Testis (tissue), 3 donors: ENCODE results near the gene SOBP. TPM values are rescaled to one million over a fixed set of nuclear protein-coding genes. Genes with fewer than 3 reads are reported as not detected.

ENCODE experiments used
- DNase-seq: peaks from one replicate; pipeline ENCODE4 v3.0.0-alpha.2; 2019
- H3K27ac ChIP-seq, 2 donors: fragments of 200-600 bp; sonication (generic); one replicate each; pipeline ENCODE4 v1.5.1; 2019
- H3K27me3 ChIP-seq: fragments of 200-600 bp; sonication (generic); one replicate; pipeline ENCODE4 v1.5.1; 2019
- H3K36me3 ChIP-seq: fragments of 200-600 bp; sonication (generic); one replicate; pipeline ENCODE4 v1.5.1; 2017; ENCODE audit warnings: low read depth; ENCODE audit errors: missing control alignments
- H3K4me1 ChIP-seq: fragments of 200-600 bp; sonication (generic); one replicate; pipeline ENCODE4 v1.5.1; 2019
- H3K4me3 ChIP-seq, 2 donors: fragments of 200-600 bp; sonication (generic); one replicate each; pipeline ENCODE4 v1.5.1; 2017 to 2019
- H3K9me3 ChIP-seq: fragments of 200-600 bp; sonication (generic); one replicate; pipeline ENCODE4 v1.5.1; 2017
- POLR2A ChIP-seq: fragments of 450-650 bp; IDR thresholded peaks from one replicate; pipeline ENCODE4 v1.6.1; 2017; ENCODE audit warnings: antibody characterized with exemption, mild to moderate bottlenecking, moderate library complexity
- WGBS, 2 donors: methylation state at CpG; one replicate each; pipeline ENCODE4 v1.1.5; 2018; 5-methylcytosine and 5-hydroxymethylcytosine counted together
- intact Hi-C: fragments of 100-400 bp; cut with DNase I; formaldehyde crosslinking; loops from one replicate; pipeline ENCODE4 v1.15.1; 2023; ENCODE audit warnings: low total_unique reads
- polyA plus RNA-seq: library from polyadenylated mRNA; stranded (reverse); fragments of 350-450 nt; fragmentation: Illumina TruSeq; extraction: RNeasy Lipid Tissue Mini Kit (QIAGEN cat#74804); gene quantifications from one replicate; pipeline ENCODE4 v1.2.3, GENCODE V29; 2014; ENCODE audit warnings: low read depth, low replicate concordance; ENCODE audit not compliant: insufficient read depth
- total RNA-seq, 2 donors: library from RNA; depleted of rRNA; stranded (reverse); fragments of >200 nt; gene quantifications; one replicate each; pipeline ENCODE4 v1.2.3, GENCODE V29; 2016
- TF ChIP-seq, protein P1 (sequence below), 3 experiments: fragments of 450-650 bp in 2 of 3; fragments of 200-600 bp in 1 of 3; sonication (generic) in 1 of 3; IDR thresholded peaks; one replicate each; pipeline ENCODE4 v1.5.1; 2016 to 2019; ENCODE audit warnings: antibody characterized with exemption in 3 of 3, mild to moderate bottlenecking in 2 of 3, moderate library complexity in 1 of 3

Gene SOBP
- total and polyA plus RNA-seq, 3 donors from 2014 or later, result 13.9 to 27.2 (median 17.2) TPM

DNA sequence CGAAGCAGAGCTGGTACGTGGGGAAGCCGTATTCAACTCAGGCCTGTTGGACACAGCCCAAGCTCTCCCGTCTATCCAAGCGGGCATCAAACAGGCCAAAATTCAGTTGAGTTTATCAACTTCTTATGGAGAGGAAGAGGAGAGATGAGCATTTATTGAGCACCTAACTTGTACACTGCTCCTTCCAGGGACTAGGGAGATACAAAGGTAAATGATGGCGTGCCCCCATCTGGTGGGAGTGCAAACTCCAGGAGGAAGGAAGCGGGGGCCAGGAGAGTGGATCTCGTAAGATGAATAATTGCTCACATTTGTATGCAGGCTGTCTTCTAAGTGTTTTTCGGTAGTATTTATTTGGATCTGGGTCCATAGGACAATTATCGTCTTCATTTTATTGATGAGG, 146.6 kb downstream of the SOBP start:
- no peaks in the 10 kb centered on the region for H3K36me3 ChIP-seq
- H3K4me3 ChIP-seq, result no peak overlapping the region
- H3K9me3 ChIP-seq, result no peaks in the 10 kb centered on the region
- intact Hi-C loops, result no loop called here
- H3K4me1 ChIP-seq, result no peaks in the 10 kb centered on the region
- no peaks in the 10 kb centered on the region for H3K27me3 ChIP-seq
- TF ChIP-seq POLR2A, result no peak
- TF ChIP-seq, protein P1, sequence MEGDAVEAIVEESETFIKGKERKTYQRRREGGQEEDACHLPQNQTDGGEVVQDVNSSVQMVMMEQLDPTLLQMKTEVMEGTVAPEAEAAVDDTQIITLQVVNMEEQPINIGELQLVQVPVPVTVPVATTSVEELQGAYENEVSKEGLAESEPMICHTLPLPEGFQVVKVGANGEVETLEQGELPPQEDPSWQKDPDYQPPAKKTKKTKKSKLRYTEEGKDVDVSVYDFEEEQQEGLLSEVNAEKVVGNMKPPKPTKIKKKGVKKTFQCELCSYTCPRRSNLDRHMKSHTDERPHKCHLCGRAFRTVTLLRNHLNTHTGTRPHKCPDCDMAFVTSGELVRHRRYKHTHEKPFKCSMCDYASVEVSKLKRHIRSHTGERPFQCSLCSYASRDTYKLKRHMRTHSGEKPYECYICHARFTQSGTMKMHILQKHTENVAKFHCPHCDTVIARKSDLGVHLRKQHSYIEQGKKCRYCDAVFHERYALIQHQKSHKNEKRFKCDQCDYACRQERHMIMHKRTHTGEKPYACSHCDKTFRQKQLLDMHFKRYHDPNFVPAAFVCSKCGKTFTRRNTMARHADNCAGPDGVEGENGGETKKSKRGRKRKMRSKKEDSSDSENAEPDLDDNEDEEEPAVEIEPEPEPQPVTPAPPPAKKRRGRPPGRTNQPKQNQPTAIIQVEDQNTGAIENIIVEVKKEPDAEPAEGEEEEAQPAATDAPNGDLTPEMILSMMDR (IDR thresholded peaks at IDR 0.05), result no peak
- DNase-seq, result no peak
- no peak overlapping the region for H3K27ac ChIP-seq
- 90 to 97% methylated on average over 10 of the region's 10 CpGs for WGBS, 2 donors

DNA sequence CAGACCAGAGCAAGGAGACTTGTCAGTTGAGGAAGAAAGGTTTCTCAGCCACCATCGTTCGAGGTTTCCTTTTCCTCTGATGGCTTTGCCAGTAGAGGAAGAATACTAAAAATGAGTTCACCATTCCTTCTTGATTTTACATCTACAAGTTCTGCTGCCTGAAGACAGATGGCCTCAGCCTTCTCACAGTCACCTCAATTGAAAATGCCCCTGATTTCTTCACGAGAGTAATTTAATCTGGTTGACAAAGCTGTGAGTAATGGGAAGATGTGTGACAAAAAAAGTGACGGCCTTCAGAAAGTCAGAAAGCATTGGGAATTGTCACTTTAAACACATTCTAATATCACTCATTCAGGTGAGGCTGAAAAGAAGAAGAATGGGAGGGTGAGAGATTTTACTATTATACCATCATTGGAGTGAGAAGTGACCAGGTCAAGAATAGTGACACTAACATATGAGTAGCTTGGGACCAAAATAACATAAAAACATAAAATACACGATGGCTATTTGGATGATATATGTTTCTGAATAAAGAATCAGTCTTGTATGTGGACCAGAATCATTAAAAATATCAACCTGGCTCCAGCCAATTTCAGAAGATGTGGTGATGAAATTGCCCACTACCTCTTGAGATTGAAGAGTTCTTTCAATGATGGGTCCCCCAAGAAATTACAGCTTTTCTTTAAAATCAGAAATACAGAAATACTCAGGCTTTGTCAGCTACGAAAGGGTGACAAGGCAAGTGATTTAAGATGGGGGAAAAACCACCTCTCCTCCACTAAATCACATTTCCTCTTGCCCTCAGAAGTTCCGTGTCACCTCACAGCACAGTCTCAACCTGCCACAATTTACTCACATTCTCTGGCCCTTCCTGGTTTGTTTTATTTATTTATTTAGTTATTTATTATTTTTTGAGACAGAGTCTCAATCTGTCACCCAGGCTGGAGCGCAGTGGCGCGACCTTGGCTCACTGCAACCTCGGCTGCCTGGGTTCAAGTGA, 147.7 kb downstream of the SOBP start:
- no peak overlapping the region for H3K27ac ChIP-seq
- no peaks in the 10 kb centered on the region for H3K36me3 ChIP-seq
- intact Hi-C loops, result no loop called here
- H3K27me3 ChIP-seq, result no peaks in the 10 kb centered on the region
- no peak overlapping the region for H3K4me3 ChIP-seq
- no peak for TF ChIP-seq POLR2A
- TF ChIP-seq, protein P1 (IDR thresholded peaks at IDR 0.05), result no peak
- H3K9me3 ChIP-seq, result no peaks in the 10 kb centered on the region
- 90 to 92% methylated on average over 11 of the region's 11 CpGs for WGBS, 2 donors
- no peak for DNase-seq
- no peaks in the 10 kb centered on the region for H3K4me1 ChIP-seq

DNA sequence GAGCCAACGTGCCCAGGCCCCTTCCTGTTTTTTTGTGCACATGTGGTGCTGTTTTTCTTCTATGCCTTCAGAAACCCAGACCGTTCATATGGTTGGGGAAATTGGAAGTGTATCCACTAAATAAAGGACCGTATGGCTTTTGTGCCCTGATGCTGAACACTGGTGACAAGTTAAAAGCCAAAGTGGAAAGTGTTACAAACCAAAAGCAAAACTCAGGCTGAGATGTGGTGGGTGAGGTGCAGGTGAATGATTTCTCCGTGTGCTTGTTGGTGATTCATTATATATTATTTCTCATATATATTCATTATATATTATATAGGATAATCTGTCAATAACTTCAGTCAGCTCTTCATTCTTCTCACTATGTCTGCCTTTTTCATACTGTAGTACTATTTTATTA, 148.6 kb downstream of the SOBP start:
- H3K9me3 ChIP-seq, result no peaks in the 10 kb centered on the region

DNA sequence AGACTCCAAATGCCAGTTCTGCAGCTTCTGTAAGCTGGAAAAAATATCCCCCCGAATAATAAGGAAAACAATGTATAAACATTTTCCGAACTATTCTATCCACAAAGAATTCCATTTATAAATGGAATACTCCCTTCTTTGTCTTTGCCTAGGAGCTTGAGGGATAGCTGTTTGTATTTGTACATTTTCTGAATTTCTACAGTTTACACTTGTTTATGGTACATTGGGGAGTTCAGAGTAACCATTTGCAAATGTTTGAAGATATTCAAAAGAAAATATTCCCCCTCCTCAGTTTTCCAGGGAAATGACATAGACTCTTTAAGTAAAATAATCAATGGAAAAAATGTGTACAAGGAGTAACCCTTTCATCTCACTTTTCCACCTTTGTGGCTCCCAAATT, 149.6 kb downstream of the SOBP start:
- Histone ChIP-seq H3K4me3 (no peak overlapping the region), H3K9me3 (no peaks in the 10 kb centered on the region), H3K4me1 (no peaks in the 10 kb centered on the region), H3K27ac (no peak overlapping the region), H3K27me3 (no peaks in the 10 kb centered on the region), H3K36me3 (no peaks in the 10 kb centered on the region)
- WGBS, 2 donors, result 38 to 39% methylated on average over 2 of the region's 2 CpGs
- no peak for TF ChIP-seq POLR2A
- TF ChIP-seq, protein P1 (IDR thresholded peaks at IDR 0.05), result no peak
- no peak for DNase-seq
- intact Hi-C loops, result no loop called here

More for the DNA sequence above, 148.6 kb downstream of the SOBP start:
- intact Hi-C loops, result no loop called here
- no peaks in the 10 kb centered on the region for H3K27me3 ChIP-seq
- H3K27ac ChIP-seq, result no peak overlapping the region
- no peaks in the 10 kb centered on the region for H3K4me1 ChIP-seq
- DNase-seq, result no peak
- 87 to 92% methylated on average over 4 of the region's 4 CpGs for WGBS, 2 donors
- TF ChIP-seq POLR2A, result no peak
- TF ChIP-seq, protein P1 (IDR thresholded peaks at IDR 0.05), result no peak
- H3K36me3 ChIP-seq, result no peaks in the 10 kb centered on the region
- no peak overlapping the region for H3K4me3 ChIP-seq
